Smooth muscle cell (in vitro differentiated cells): ENCODE results near the gene RNF167. TPM values are rescaled to one million over a fixed set of nuclear protein-coding genes. Genes with fewer than 3 reads are reported as not detected.
A peak's percentile ranks its signal among the peaks of the same experiment; 100 is the strongest.

Experiments
- DNase-seq: peaks from one replicate; lab custom pipeline; 2025; ENCODE audit not compliant: unreplicated experiment; lab: John Stamatoyannopoulos, UW
- H2AFZ ChIP-seq: fragments of 200-600 bp; sonication (generic); 2 replicates; pipeline ENCODE4 v1.6.0; 2016; ENCODE audit warnings: antibody characterized with exemption, low read depth, mild to moderate bottlenecking
- H3F3A ChIP-seq: fragments of 200-600 bp; sonication (generic); 2 replicates; pipeline ENCODE4 v1.6.0; 2017; ENCODE audit warnings: antibody characterized with exemption, low read depth
- H3K27ac ChIP-seq: fragments of 200-600 bp; sonication (generic); 2 replicates; pipeline ENCODE4 v1.5.1; 2016; ENCODE audit warnings: low read depth, mild to moderate bottlenecking
- H3K27me3 ChIP-seq: fragments of 200-600 bp; sonication (generic); 2 replicates; pipeline ENCODE4 v1.6.1; 2016; ENCODE audit warnings: low read depth, mild to moderate bottlenecking
- H3K36me3 ChIP-seq: fragments of 200-600 bp; sonication (generic); 2 replicates; pipeline ENCODE4 v1.5.1; 2016; ENCODE audit warnings: low read depth
- H3K4me1 ChIP-seq: fragments of 200-600 bp; sonication (generic); 2 replicates; pipeline ENCODE4 v1.5.1; 2016; ENCODE audit warnings: low read depth
- H3K4me2 ChIP-seq: fragments of 200-600 bp; sonication (generic); 2 replicates; pipeline ENCODE4 v1.6.0; 2016; ENCODE audit warnings: mild to moderate bottlenecking
- H3K4me3 ChIP-seq: fragments of 200-600 bp; sonication (generic); 2 replicates; pipeline ENCODE4 v1.5.1; 2016; ENCODE audit warnings: mild to moderate bottlenecking
- H3K79me2 ChIP-seq: fragments of 200-600 bp; sonication (generic); 2 replicates; pipeline ENCODE4 v1.6.0; 2016; ENCODE audit warnings: low read depth, mild to moderate bottlenecking
- H3K9ac ChIP-seq: fragments of 200-600 bp; sonication (generic); 2 replicates; pipeline ENCODE4 v1.6.0; 2016; ENCODE audit warnings: low read depth
- H3K9me3 ChIP-seq: fragments of 200-600 bp; sonication (generic); replicated peaks from 2 replicates; pipeline ENCODE4 v1.5.1; 2016; ENCODE audit warnings: low read depth
- H4K20me1 ChIP-seq: fragments of 200-600 bp; sonication (generic); 2 replicates; pipeline ENCODE4 v1.6.0; 2016; ENCODE audit warnings: low read depth
- WGBS: methylation state at CpG from one replicate; pipeline ENCODE4 v1.1.7; 2016; ENCODE audit warnings: low lambda C conversion rate; 5-methylcytosine and 5-hydroxymethylcytosine counted together
- polyA plus RNA-seq: library from polyadenylated mRNA; unstranded; fragments of >200 nt; fragmentation: Nextera tagmentation; extraction: Ambion mirVana; gene quantifications from 2 replicates; pipeline ENCODE4 v1.2.1, GENCODE V29; 2016
- total RNA-seq: library from RNA; depleted of rRNA; stranded (reverse); fragments of >200 nt; gene quantifications from 2 replicates; pipeline ENCODE4 v1.2.3, GENCODE V29; 2014
- TF ChIP-seq, protein P1 (sequence below): fragments of 200-600 bp; sonication (generic); IDR thresholded peaks from 2 replicates; pipeline ENCODE4 v1.5.1; 2017; ENCODE audit warnings: borderline replicate concordance, mild to moderate bottlenecking, antibody characterized with exemption; ENCODE audit not compliant: insufficient read depth, poor library complexity, severe bottlenecking

RNF167 gene
- total and polyA plus RNA-seq, 2 experiments from 2014 or later = 39.6 to 59.4 TPM

DNA sequence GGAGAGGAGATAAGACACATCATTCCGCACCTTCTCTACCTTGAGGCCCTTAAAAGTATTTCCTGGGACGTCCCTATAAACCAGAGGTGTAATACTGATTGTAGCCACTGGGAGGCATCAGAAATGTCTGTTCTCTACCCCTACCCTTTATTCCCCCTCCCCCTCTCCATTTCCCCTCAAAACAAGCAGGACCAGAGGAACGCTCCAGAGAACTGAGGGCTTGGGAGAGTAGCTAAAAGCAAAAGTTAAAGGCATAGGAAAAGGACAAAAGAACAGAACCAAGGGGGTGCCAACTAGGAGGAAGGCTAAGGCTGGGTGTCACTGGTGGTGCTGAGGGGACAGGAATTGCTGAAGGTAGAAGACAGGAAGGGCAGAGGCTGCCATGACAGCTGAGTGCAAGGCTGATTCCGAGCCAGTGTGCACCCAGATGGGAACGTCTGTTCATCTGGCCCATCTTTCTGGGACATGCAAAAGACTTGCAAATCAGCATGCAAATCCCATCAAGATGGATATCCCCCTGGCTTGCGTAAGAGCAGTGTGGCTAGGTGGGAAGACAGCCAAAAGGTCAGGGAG, 40.7 kb downstream of the RNF167 start:
- no peaks in the 10 kb centered on the region for H3K4me1 ChIP-seq
- no peaks in the 10 kb centered on the region for H3K36me3 ChIP-seq
- H4K20me1 ChIP-seq = peaks cover 4% of the 10 kb centered on the region
- H3K27me3 ChIP-seq = no peaks in the 10 kb centered on the region
- WGBS = 49% methylated on average over 5 of the region's 6 CpGs
- H3F3A ChIP-seq = peaks cover 3% of the 10 kb centered on the region
- no peak overlapping the region for H3K4me2 ChIP-seq
- no peak overlapping the region for H3K27ac ChIP-seq
- H2AFZ ChIP-seq = no peak overlapping the region
- no peaks in the 10 kb centered on the region for H3K79me2 ChIP-seq
- TF ChIP-seq, protein P1, sequence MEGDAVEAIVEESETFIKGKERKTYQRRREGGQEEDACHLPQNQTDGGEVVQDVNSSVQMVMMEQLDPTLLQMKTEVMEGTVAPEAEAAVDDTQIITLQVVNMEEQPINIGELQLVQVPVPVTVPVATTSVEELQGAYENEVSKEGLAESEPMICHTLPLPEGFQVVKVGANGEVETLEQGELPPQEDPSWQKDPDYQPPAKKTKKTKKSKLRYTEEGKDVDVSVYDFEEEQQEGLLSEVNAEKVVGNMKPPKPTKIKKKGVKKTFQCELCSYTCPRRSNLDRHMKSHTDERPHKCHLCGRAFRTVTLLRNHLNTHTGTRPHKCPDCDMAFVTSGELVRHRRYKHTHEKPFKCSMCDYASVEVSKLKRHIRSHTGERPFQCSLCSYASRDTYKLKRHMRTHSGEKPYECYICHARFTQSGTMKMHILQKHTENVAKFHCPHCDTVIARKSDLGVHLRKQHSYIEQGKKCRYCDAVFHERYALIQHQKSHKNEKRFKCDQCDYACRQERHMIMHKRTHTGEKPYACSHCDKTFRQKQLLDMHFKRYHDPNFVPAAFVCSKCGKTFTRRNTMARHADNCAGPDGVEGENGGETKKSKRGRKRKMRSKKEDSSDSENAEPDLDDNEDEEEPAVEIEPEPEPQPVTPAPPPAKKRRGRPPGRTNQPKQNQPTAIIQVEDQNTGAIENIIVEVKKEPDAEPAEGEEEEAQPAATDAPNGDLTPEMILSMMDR = peak; percentile 59
- no peak overlapping the region for H3K9ac ChIP-seq
- no peak for DNase-seq
- H3K9me3 ChIP-seq = no peaks in the 10 kb centered on the region
- H3K4me3 ChIP-seq = no peak overlapping the region

DNA sequence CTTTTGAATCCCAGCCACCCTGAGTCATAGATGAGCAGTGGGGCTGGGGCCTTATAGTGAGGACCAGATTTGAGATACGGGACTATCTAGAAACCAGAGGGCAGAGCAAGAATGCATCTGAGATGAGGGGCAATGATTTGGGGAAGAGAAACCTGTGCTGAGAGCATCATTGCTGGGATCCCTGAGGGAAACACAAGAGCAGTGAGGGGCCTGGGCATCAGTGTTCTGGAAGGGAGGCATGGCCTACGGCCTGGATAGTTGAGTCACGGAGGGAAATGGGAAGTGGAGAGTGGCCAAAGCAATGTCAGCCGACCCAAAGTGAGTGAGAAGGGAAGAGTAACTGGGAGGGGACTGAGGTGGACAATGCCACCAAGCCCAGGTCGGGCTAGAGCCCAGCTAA, 42.2 kb downstream of the RNF167 start:
- Histone ChIP-seq H3K9me3 (no peaks in the 10 kb centered on the region), H3K4me1 (no peaks in the 10 kb centered on the region), H3K4me2 (no peak overlapping the region), H3K27ac (no peak overlapping the region), H3K79me2 (no peaks in the 10 kb centered on the region), H3K36me3 (no peaks in the 10 kb centered on the region), H3K27me3 (no peaks in the 10 kb centered on the region), H3K9ac (no peak overlapping the region), H3K4me3 (no peak overlapping the region), H4K20me1 (peaks cover 4% of the 10 kb centered on the region), H2AFZ (no peak overlapping the region), H3F3A (no peaks in the 10 kb centered on the region)
- 89% methylated on average over 5 of the region's 5 CpGs for WGBS
- no peak for DNase-seq
- TF ChIP-seq, protein P1 = no peak

DNA sequence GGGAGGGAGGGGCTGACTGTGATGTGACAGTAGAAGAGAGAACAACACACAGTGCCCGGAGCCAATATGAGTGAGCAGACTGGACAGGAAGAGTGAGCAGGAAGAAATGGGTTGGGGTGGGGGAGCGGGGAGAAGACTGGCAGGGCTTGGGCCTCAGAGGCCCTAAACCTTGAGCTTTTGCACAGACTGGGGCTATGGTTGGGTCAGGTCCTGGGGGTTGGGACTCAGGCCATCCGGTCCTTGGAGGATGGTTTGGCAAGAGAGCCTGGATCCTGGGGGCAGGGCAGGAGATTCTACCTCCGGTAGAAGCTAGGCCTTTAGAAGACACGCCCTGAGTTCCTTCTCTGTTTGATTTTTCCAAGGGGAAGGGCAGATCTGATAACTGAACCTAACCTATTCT, 46.3 kb downstream of the RNF167 start:
- peak overlapping the region; percentile 2 for H3K27ac ChIP-seq
- H3K9me3 ChIP-seq = no peaks in the 10 kb centered on the region
- H3K4me2 ChIP-seq = peak overlapping the region; percentile 89
- H3F3A ChIP-seq = no peaks in the 10 kb centered on the region
- H2AFZ ChIP-seq = peak overlapping the region; percentile 97
- H3K79me2 ChIP-seq = no peaks in the 10 kb centered on the region
- no peaks in the 10 kb centered on the region for H3K36me3 ChIP-seq
- no peak overlapping the region for H3K9ac ChIP-seq
- no peak for DNase-seq
- TF ChIP-seq, protein P1 = no peak
- WGBS = 72% methylated on average over 5 of the region's 5 CpGs
- H4K20me1 ChIP-seq = no peaks in the 10 kb centered on the region
- peak overlapping the region; percentile 91 for H3K4me3 ChIP-seq
- no peaks in the 10 kb centered on the region for H3K27me3 ChIP-seq
- peaks cover 8% of the 10 kb centered on the region for H3K4me1 ChIP-seq
